ENCODE results near the gene NXPH4.

Gene NXPH4

GRCh38 chr12:57225680-57226210 is 9.2 kb downstream of the NXPH4 start:
- TF ChIP-seq CTCF (conservative IDR thresholded peaks at IDR 0.05; ENCODE audit: low read depth, low read length): no peak
- H3K4me3 ChIP-seq (ENCODE audit: low read length): no peak overlapping the region
- DNase-seq (ENCODE audit: low read depth): no peak

GRCh38 chr12:57226588-57227314 is 10.2 kb downstream of the NXPH4 start:
- no peak for DNase-seq (ENCODE audit: low read depth)
- TF ChIP-seq CTCF (conservative IDR thresholded peaks at IDR 0.05; ENCODE audit: low read depth, low read length): no peak
- no peak overlapping the region for H3K4me3 ChIP-seq (ENCODE audit: low read length)

- H3K4me3 ChIP-seq (ENCODE audit: low read length): no peak overlapping the region
- no peak for TF ChIP-seq CTCF (conservative IDR thresholded peaks at IDR 0.05; ENCODE audit: low read depth, low read length)
- DNase-seq (ENCODE audit: low read depth): no peak
These were observed 10.9 kb downstream of the NXPH4 start for GRCh38 chr12:57227315-57228115.

GRCh38 chr12:57229046-57229633 is 12.5 kb downstream of the NXPH4 start:
- TF ChIP-seq CTCF (conservative IDR thresholded peaks at IDR 0.05; ENCODE audit: low read depth, low read length): peak; percentile 4
- no peak for DNase-seq (ENCODE audit: low read depth)
- peak overlapping the region; percentile 90 for H3K4me3 ChIP-seq (ENCODE audit: low read length)

- no peak for TF ChIP-seq CTCF (conservative IDR thresholded peaks at IDR 0.05; ENCODE audit: low read depth, low read length)
- H3K4me3 ChIP-seq (ENCODE audit: low read length): peak within 1 kb of the TSS; percentile 90
- peak; percentile 73 for DNase-seq (ENCODE audit: low read depth)
These were observed 13.2 kb downstream of the NXPH4 start, which contains the start of gene SHMT2 for GRCh38 chr12:57229634-57230380. SHMT2 (plus strand) TSS chr12:57229711; CDS start chr12:57229779, 68 bp downstream.

- TF ChIP-seq CTCF (conservative IDR thresholded peaks at IDR 0.05; ENCODE audit: low read depth, low read length): no peak
- DNase-seq (ENCODE audit: low read depth): no peak
- peak overlapping the region; percentile 90 for H3K4me3 ChIP-seq (ENCODE audit: low read length)
These were observed 14.0 kb downstream of the NXPH4 start for GRCh38 chr12:57230381-57231155.
